ENCODE data around the gene MT1M.
"Not testable (repeated sequence)": the region's sequence is repeated elsewhere in the genome, so short reads cannot be mapped to it uniquely, and the experiment has no call there.

The MT1M gene

DNA sequence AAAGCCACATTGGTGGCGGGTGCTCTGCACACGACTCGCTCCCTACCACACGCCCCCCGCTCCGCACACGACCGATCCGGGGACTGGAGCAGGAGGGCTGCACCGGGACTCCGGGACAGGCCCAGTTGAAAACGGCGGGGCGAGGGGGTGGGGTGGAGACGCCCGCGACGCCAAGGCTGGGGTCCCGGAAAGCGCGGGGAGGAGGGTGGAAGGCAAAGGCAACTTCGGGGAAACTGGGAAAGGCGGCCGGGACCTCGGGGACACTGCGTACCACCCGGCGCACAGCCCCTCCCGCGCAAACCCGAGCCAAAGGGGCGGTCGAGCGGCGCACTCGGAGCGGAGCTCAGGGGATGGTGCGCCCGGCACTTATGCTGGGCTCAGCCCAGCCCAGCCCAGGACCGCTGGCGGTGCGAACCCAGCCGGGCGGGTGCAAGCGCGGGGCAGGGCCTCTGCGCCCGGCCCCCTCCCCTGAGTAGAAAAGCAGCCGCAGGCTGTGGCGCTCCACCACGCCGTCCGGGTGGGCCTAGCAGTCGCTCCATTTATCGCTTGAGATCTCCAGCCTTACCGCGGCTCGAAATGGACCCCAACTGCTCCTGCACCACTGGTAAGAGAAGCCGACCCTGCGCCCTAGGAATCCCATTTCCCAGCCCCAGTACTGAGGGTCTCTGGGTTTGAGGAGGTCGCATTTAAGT lies at the start of gene MT1M:
Gene MT1M, plus strand, starts transcription at position 504 of the 692 bp plus-strand sequence. Its CDS starts 73 bp downstream, at position 577.
- DNase-seq: no peak

DNA sequence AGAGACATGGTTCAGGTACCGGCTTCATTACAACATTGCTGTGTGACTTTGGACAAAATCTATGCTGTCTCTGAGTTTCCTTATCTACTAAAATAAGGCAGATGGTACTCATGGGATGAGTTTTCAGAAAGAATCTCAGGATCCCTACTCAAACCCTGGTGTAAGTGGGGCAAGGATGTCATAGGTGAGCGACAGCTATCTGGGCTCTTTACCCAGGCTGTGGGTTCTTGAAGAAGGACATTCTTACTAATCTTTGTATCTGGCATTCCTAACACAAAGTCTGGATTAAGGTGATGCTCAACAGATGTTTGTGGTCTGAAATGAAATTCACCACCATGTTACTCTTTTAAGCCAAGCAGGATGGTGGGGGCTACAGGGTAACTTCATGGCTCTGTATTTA lies 49.5 kb upstream of the MT1M start:
- not testable (repeated sequence) for DNase-seq

DNA sequence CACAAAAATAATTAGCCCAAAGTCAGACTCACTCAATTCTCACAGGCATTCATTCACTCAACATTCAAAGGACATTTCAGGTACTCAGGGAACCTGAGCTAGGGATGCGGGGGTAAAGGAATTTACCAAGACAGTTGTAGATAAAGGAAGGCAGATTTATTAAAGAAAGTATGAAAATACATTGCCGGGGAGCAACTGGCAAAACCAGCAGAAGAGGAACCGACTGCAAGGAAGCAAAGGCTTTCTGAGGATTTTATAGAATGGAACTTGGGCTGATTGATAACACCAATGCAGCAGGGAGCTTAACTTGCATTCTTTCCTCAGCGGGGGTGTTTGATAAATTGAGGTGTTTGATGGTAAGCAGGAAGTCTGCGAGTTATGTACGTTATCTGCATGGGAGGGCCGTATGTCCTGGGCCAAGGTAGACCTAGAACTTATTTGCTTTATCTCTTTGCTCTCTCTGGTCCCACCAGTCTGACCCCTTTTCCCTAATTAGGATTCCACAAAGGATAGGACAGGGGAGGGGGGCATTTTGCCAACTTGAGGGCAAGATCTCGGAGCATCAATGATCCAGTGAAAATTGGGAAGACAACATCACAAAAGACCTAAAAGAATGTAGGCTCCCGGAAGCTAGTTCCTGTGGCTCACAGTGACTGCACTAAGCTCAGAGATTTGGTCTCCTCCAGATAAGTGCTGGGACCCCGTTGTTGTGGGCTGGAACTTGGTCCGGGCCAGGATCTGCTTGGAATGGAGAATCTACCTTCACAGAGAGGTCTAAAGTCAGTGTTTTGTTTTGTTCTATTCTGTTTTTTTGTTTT lies 48.9 kb upstream of the MT1M start:
- DNase-seq: no peak

DNA sequence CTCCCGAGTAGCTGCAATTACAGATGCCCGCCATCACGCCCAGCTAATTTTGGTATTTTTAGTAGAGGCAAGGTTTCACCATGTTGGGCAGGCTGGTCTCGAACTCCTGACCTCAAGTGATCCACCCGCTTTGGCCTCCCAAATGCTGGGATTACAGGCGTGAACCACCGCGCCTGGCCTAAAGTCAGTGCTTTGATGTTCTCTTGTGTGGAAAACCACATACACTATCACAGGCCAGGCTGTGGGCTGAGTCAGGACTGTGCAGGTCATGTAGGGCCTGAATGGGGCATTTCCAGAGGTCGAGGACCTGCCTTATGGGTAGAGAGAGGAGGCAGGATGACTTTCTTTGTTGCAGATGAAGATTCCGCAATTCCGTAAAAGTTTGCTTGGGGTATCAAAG lies 48.2 kb upstream of the MT1M start:
- no peak for DNase-seq

DNA sequence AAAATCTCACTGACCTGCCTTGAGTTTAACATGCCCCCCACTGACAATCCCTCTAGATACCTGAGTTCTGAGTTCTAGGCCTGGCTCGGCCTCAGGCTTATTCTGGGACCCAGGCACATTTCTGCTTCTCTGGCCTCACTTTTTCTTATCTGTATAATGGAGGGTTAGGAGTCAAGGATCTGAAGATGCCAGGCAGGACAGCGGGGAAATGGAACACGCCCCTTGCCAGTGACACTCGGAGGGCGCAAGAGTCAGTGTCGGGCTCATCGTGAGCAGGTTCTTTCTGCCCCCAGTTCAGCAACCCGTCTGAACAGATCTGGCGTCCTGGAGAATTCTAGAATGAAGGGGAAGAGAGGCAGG lies 43.7 kb upstream of the MT1M start:
- no peak for DNase-seq

DNA sequence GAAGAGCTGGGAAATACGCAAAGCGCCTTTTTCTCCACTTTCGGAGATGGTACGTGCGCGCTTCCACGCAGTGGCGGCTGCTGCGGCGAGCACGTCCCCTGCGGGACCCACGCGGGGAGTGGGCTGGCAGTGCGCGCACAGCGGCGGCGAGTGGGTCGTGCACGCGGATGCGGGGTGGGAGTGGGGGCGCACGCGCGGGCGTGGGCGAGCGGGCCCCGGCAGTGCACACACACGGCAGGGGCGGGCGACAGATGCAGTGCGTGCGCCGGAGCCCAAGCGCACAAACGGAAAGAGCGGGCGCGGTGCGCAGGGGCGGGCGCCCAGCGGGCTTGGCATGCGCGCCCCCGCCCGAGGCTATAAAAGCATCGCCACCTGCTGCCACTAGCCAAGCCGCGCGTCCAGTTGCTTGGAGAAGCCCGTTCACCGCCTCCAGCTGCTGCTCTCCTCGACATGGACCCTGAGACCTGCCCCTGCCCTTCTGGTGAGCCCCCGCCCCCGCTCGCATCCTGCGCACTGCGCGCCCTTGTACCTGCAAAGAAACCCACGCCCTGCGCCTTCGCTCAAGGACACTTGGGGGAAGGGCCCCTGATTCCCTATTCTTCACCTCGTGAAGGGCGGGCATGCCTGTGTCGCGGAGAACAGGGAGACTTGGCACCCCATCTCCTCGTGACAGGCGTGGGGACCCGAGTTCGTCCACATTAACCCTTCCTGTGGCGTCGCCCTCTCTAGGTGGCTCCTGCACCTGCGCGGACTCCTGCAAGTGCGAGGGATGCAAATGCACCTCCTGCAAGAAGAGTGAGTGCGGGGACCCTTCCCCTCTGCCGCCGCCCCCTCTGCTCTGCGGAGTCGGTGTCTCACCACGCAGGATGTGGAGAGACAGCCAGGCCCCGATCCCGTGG lies 43.1 kb upstream of the MT1M start, which contains the start of gene MT3:
Gene MT3, plus strand, starts transcription at position 388 of the 899 bp plus-strand sequence. Its CDS starts 63 bp downstream, at position 451.
- peak; percentile 43 to 65 for DNase-seq

DNA sequence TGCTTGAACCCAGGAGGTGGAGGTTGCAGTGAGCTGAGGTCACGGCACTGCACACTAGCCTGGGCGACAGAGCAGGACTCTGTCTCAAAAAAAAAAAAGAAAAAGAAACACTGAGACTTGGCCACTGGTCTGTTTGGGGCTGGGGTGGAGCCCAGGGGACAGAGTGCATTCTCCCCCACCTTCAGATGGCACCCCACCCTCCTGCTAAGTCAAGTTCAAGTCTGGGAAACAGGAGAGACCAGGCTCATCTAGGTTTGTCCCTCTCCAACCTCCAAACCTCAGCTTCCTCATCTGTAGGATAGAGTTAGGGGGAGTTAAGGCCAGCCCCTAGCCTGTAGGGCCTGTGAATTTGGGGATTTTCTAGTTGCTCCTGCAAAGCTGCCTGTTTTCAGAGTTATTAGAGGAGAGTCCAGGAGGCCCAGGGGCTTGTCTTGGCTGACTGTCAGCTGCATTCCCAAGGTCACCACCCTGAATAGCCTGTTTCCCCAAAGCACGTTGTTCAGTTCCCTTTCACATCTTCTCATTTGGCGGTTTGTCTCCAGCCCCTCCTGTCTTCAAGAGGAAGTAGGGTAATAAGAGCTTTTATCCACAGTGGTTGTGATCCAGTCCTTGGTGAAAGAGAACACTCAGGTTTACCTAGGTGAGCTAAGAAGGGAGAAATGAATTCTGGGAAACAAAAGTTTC lies 40.9 kb upstream of the MT1M start:
- DNase-seq: no peak

DNA sequence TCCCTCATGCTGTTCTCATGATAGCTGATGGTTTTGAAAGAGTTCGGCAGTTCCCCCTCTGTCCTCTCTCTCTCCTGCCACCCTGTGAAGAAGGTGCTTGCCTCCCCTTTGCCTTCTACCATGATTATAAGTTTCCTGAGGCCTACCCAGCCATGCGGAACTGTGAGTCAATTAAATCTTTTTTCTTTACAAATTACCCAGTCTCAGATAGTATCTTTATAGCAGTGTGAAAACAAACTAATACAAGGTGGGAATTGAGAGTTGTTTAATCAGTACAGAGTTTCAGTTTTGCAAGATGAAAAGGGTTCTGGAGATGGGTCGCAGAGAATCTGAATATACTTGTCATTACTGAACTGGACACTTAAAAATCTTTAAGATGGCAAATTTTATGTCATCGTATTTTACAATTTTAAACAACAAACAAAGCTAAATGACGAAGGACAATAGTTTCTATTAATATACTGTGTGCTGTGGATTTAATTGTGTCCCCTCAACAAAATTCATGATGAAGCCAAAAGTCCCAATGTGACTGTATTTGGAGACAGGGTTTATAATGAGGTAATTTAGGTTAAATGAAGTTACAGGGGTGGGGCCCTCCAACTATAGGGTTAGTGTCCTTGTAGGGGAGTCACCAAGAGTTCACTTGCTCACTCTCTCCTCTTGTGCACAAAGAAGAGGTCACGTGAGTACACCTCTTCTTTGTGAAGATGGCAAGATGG lies 38.7 kb upstream of the MT1M start:
- DNase-seq: no peak

DNA sequence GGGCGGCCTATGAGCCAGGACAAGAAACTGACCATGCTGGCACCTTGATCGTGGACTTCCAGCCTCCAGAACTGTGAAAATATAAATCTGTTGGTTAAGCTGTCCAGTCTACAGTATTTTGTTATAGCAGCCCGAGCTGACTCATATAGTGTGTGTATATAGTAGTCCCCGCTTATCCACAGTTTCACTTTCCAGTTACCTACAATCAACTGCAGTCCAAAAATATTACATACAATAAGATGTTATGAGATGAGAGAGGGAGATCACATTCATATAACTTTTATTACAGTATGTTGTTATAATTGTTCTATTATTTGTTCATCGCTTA lies 38.2 kb upstream of the MT1M start:
- DNase-seq: peak in 1 of 2 experiments; percentile 5

DNA sequence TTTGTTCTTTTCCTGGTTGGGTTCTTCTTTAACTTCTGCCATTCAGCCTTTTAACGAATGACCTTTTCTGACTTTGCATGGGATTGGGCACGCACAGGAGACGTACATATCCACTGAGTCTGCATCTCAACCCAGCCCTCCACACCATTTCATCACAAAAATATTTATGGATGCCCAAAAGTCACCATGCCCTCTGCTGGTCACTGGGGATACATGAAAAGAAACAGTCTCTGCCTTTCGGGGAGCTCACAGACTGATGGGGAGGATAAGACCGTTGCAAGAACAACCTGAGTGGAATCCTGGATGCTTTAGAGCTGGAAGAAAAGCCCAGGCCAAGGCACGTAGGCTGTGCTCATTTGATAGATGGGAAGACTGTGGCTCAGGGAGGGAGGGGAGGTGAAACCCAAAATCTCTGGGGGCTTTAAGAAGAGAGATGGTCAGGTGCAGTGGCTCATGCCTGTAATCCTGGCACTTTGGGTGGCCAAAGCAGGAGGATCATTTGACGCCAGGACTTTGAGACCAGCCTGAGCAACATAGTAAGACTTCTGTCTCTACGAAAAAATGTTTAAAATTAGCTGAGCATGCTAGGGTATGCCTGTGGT lies 32.0 kb upstream of the MT1M start:
- DNase-seq: peak in 1 of 2 experiments; percentile 40

DNA sequence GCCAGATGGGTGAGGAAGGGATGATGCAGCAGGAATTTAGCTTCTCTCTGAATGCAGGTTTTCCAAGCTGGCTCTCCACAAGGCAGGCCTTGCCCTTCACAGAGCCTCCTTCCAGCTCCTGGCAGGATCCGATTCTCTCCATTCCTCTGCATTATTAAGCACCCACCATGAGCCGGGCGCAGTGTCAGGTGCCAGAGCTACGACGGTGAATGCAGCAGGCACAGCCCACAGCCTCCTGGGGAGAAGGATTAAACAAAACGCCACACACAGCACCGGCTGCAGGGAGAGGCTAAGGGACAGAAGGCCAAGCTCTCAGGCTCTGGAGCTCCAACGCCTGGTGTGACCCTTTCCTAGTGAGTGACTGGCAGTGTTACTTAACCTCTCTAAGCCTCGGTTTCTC lies 31.1 kb upstream of the MT1M start:
- peak in 1 of 2 experiments; percentile 8 for DNase-seq

DNA sequence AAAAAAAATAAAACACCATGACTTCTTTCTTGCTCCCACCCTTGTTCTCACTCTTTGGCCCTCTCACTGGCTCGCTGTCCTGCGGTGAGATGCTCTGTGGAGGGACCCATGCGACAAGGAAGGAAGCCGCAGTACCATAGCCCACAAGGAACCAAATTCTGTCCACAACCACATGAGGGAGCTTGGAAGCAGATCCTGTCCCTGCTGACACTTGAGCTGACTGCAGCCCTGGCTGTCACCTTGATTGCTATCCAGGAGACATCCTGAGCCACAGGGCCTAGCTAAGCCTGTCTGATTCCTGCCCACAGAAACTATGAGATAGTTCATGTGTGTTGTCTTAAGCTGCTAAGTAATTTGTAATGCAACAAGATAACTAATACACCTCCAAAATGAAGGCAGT lies 28.9 kb upstream of the MT1M start:
- no peak for DNase-seq

DNA sequence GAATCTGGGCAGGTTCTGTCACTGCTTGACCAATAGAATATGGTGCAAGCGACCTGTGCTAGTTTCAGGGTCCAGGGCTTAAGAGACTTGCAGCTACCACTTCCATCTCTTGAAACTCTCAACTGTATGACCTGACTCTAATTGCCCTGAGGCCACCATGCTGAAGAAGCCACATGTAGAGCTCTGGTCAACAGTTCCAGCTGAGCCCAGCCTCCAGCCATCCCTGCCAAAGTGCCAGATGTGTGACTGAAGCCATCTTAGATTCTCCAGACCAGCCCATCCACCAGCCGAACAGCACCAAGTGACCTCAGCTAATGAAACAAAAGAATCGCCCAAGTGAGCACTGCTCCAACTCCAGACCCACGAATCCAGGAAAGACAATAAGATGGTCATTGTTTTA lies 27.5 kb upstream of the MT1M start:
- no peak for DNase-seq

DNA sequence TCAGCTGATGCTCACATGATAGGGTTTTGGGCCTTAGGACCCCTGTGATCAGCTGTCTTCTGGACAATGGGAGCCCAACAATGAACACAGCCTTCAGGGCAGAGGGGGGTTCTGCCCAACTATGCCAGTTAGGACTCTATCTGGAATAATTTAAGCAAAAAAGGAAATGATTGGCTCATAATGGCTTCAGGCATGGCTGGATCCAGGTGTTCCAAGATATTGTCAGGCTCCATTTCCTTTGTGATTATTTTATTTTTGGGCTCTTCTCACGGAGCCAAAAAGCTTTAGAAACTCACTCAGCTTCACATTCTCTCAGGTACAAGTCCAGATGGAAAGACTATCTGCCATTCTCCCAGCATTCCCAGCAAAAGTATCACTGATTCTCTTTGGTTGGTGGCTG lies 27.0 kb upstream of the MT1M start:
- DNase-seq: no peak

DNA sequence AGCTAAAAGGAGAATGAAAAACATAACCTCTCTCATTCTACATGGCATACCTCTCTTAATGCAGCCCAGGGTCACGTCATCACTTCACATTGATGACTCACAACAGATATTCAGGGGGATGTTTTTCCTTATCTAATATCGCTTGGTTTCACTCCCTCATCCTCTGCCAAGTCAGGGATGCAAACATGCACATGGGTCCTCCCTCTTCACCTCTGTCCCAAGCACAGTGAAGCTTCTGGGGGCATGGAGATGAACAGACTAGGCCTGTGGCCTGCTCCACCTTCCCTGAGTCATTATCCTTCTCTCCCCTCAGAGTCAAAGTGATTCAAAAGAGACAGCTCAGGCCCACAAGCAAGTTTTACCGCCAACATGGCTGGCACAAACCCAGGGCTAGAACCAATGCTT lies 26.4 kb upstream of the MT1M start:
- no peak for DNase-seq

DNA sequence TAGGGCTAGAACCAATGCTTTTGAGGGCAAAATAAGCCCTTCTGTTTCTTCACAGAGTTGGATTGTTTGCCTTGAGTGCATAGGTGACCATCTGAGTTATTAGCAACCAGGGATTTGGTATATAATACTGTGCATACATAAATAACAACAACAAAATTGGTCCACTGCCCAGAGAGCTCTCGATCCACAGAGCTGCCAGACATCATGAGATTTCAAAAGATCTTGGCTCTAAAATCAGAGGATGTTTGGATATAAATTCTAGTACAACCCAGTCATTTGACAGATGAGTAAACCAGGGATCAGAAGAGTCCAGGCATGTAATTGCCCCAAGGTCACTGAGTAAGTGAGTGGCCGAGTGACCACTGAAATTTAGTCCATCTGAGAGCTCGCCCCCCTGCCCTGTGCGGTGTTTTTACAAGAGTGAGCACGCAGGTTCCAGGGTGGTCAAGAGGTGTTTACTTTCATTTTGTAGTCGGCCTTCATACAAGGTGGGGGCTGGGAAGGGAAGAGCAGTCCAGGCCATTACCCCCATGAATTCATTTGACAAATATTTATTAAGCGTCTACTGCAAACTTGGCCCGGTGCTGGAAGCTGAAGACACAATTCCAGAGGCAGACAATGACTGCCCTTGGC lies 25.9 kb upstream of the MT1M start:
- DNase-seq: no peak

DNA sequence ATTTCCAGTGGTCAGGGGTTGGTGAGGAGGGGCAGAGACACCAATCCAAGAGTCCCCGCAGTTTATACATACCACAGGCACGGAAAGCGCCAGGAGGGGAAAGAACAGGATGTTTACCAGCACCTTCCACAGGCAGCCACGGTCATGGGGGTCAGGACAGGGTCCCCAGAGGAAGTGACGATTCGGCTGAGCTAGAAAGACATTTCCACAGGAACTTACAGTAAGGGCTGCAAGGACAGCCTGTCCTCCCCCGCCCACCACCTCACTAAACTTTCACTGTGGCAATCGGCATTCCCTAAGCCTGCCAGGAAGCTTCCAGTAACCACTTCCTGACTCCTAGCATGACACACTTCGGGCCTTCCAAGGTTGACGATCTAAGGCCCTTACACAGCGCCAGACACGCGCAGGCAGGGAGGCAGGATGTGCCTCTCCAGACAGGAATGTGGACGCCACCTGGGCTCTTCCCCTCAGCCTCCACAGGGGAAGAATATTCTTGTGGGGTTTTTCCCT lies 25.3 kb upstream of the MT1M start:
- no peak for DNase-seq

DNA sequence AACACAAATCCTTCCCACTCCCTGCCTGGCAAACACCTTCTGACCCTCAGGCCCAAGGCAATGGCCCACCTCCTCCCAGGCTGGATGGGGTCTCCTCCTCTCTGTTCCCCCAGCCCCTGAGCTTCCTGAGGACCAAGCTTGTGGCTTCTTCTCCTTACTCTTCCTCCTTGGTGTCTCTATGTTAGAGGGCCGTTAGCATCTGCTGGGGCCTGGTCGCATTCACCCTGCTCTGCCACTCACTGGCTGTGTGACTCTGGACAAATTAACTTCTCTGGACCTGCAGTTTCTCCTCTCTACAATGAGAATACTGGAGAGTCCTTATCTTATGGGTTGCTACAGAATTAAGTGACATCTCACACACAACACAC lies 24.8 kb upstream of the MT1M start:
- no peak for DNase-seq

DNA sequence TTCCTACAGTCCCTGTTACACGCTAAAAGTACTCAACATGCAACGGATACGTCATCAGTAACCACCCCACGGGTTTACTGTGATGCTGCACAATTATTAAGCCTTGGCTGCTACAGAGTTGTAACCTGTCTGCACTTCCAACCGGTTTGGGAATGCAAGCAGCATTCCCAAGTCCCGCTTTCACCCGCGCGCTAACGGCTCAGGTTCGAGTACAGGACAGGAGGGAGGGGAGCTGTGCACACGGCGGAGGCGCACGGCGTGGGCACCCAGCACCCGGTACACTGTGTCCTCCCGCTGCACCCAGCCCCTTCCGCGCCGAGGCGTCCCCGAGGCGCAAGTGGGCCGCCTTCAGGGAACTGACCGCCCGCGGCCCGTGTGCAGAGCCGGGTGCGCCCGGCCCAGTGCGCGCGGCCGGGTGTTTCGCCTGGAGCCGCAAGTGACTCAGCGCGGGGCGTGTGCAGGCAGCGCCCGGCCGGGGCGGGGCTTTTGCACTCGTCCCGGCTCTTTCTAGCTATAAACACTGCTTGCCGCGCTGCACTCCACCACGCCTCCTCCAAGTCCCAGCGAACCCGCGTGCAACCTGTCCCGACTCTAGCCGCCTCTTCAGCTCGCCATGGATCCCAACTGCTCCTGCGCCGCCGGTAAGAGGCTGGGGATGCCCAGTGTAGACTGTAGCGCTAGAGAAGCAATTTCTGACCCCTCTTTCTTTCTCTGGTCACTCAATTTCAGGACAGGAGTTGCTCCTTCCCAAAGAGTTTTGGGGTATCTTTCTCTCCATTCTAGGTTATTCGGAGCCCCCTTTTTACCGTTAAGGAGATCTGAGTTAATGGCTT lies 24.2 kb upstream of the MT1M start, which contains the start of gene MT2A:
Gene MT2A, plus strand, starts transcription at position 542 of the 833 bp plus-strand sequence. Its CDS starts 72 bp downstream, at position 614.
- DNase-seq: peak; percentile 91 to 95

Data from activated T-cell treated with anti-CD3 and anti-CD28 coated beads, Interleukin-2, amount 50 U/mL, for 48 hours (primary cell).